ENCODE results near the gene RFLNA.
"Not testable (repeated sequence)": the region's sequence is repeated elsewhere in the genome, so short reads cannot be mapped to it uniquely, and the experiment has no call there.

The RFLNA gene

DNA sequence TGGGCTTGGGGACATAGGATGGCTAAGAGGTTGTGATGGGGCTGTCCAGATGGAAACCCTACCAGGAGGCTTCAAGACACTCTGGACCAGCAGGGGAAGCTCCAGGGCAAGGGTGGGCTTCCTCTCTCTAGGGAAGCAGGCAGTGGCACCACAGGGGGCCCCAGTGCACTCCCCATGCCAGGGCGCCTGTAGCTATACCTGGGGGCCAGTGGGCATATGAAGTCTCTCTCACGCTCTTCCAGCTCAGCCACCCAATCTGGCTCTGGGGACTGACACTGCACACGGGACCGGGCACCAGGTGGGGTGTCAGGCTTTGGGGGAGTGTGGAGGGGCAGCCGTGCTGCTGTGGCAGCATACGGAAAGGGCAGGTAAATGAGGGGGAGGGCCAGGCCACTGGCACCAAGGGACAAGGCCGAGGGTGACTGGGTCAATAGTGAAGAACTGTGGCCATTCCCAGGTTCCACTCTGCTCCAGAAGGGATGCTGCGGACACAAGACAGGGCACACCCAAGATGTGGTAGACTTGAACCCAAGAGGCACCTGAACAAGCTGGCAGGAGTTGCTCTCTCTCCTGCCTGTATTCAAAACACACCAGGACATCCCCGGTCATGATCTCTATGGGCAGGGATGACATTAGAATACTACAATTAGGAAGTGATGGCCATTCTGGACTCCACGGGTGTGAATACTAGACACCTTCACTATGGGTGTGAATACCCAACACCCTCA, 27.5 kb downstream of the RFLNA start:
- DNase-seq = no peak

- DNase-seq = not testable (repeated sequence)
These were observed 28.1 kb downstream of the RFLNA start for GRCh38 chr12:124322999-124323328.

GRCh38 chr12:124323771-124324530, 29.1 kb downstream of the RFLNA start:
- DNase-seq = no peak

- DNase-seq = no peak
These were observed 30.2 kb downstream of the RFLNA start for GRCh38 chr12:124324803-124325705.

DNA sequence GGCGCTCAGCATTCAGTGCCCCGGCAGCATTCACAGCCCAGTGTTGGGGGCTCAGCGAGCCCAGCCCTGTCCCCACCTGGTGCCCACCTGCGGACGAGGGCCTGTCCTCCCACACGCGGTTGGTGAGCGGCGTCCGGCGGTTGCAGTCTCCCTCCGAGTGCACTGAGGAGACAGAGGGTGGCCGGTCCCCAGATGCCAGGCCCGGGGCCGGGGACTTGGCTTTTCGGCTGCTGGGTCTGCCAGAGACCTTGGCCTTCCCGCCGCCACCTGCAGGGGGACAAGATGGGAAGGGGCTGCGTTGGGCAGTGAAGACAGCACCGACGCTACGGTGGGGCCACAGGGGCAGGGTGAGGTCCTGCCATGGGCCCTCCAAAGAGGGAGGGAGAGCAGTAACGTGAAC, 31.2 kb downstream of the RFLNA start:
- DNase-seq = no peak

DNA sequence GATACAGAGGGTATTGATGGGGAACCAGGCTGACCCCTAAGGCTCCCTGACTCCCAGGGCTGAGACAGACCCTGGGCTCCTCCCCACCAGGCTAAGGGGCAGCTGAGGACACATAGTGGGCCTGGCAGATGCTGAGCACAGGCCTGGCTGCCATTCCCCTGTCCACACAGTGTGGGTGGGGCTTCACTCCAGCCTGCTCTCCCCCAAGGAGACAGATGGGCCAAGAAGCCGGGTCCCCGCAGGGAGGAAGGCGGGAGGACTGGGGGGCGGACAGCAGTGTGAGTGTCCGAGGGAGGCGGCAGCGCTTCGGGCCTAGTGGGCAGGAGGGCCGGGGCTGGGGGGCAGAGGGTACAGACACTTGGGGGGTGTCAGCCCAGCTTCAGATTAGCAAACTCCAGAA, 32.0 kb downstream of the RFLNA start:
- DNase-seq = no peak

- no peak for DNase-seq
These were observed 32.6 kb downstream of the RFLNA start for GRCh38 chr12:124327362-124328043.

GRCh38 chr12:124328116-124328515, 33.2 kb downstream of the RFLNA start:
- no peak for DNase-seq

DNA sequence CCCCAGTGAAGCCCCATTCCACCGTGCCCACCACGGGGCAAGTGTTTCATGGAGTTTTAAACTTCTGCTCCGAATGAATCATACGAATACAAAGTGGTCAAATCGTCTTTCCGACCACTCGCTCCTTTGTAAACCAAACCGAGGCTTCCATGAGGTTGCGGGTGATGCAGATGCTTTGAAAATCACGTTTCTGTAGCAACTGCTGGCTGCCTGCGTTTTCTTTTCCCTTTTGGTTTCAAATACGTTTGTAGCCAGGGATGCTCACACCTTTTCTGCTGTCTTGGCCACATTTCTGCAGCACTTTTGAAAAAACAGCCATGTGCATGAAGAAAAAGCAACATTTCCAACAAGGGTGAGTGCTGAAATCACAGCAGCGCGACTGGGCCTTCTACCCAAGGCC, 33.7 kb downstream of the RFLNA start:
- no peak for DNase-seq

GRCh38 chr12:124332058-124332672, 37.3 kb downstream of the RFLNA start:
- DNase-seq = no peak

DNA sequence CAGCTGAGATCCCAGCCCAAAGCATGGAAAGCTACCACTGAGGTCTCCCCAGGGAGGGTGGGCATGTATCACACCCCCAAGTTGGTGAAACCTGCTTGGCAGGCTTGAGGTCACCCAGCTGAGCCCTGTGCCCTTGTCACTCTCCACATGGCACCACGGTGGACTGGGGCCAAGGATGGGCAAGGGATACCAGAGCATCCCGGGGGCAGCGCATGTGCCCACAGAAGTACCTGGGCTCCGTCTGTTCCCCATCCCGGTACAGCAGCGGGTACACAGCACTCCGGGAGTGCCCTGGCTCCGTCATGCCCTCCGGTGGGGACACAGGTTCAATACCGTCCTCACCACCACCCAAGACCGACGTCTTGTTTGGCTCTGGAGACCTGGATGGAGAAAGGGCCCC, 38.0 kb downstream of the RFLNA start:
- DNase-seq = no peak

DNA sequence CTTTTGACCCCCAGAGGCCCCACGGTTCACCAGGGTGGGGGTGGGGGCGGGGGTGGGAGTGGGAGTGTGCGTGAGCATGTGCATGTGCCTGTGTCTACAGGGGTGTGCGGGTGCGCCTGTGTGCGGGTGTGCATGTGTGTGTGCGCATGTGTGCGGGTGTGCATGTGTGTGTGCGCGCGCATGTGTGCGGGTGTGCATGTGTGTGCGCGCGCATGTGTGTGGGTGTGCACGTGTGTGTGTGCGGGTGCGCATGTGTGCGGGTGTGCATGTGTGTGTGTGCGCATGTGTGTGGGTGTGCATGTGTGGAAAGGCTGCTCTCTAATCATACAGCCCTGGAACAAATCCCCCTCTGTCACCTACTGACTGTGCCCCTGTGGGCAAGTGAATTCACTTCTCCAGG, 38.8 kb downstream of the RFLNA start:
- no peak for DNase-seq

DNA sequence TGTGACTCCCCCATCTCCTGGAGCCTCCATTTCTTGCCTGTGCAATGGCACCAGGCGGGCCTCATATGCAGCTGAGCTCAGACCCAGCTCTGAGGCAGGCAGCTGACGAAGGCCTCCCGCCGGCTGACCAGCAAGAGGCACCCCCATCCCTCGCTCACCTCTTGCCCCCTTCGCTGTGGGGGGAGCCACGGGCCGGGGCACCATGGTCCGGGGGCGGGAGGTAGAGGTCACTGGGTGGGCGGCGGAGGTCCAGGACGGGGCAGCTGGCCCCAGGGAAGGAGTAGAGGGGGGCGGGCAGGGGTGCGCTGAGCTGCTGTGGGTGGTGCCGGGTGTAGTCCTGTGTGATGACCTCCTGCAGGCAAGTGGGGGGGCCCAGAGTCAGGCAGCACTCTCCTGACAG, 39.4 kb downstream of the RFLNA start:
- DNase-seq = no peak

GRCh38 chr12:124334976-124335375, 40.1 kb downstream of the RFLNA start:
- no peak for DNase-seq

GRCh38 chr12:124335426-124336183, 40.7 kb downstream of the RFLNA start:
- no peak for DNase-seq

DNA sequence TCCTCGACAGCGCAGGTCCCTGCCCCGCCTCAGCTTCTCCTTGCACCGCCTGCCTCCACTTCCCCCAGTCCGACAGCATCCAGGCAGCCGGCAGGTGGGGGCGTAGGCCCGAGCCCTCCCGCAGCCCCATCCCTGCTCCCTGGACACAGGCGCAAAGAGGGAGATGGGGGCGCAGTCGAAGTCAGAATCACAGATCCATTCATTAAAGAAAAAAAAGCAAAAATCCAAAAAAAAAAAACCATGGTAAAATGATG, 41.2 kb downstream of the RFLNA start:
- DNase-seq = no peak

DNA sequence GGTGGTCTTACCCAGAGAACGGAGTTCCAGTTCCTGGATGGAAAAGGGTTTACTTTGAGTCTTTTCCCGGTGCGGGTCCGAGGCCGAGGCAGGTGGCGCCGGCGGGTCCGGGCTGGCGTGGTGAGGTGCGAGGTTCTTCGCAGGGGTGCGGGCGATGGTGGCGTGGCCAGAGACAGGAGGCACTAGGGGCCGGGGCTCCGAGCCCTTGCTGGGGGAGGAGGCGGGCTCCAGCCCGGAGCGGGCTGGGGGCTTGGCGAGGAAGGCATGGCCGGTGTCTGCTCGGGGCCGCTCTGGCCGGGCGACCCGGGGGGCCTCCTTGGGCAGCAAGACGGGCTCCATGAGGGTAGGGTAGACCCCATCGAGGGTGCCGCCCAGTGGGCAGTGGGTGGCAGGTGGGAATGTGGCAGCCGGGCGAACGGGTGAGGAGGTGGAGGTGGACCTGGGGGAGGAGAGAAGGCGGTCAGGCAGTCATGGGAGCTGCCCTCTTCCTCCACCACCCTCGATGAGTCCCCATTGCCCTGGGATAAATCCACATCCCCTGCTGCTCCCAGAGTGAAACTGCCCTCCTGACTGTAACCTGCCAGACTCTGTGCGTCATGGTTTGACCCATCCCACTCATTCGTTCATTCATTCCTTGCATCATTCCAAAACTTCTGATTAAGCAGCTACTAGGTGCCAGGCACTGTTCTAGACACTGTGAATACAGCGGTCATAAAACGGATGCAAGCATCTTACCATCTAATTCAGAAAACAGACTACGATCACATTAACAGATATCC, 42.0 kb downstream of the RFLNA start:
- DNase-seq = no peak

- DNase-seq = no peak
These were observed 42.7 kb downstream of the RFLNA start for GRCh38 chr12:124337622-124338021.

DNA sequence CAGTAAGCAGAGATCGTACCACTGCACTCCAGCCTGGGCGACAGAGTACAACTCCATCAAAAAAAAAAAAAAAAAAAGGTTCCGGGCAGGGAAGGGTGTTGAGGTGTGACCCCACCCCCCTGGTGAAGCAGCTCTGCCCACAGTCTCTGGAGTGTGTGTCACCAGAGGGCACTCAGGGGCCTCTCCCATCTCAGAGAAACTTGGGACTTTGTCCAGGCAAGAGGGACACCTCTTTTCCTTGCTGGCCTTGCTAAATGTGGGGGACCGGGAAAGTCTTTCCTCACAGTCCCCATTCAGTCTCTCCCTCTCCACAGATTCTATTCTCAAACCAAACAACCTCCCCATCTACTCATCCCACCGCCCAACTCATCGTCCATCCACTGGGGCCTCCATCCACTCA, 43.6 kb downstream of the RFLNA start:
- no peak for DNase-seq

- no peak for DNase-seq
These were observed 44.1 kb downstream of the RFLNA start for GRCh38 chr12:124338876-124339603.
